PC-9 (cell line): ENCODE results near the gene CDY2B. TPM values are rescaled to one million over a fixed set of nuclear protein-coding genes. Genes with fewer than 3 reads are reported as not detected.
"Not testable (repeated sequence)": the region's sequence is repeated elsewhere in the genome, so short reads cannot be mapped to it uniquely, and the experiment has no call there.

ENCODE experiments used
- Bru-seq: library from RNA; stranded (reverse); fragments of 400-500 nt; gene quantifications from one replicate; lab custom pipeline; 2021; lab: Mats Ljungman, UMichigan
- BruChase-seq, 2 experiments: library from RNA; stranded (reverse); fragments of 400-500 nt; gene quantifications; one replicate each; lab custom pipeline; 2021; lab: Mats Ljungman, UMichigan
- BruUV-seq: library from RNA; stranded (reverse); fragments of 400-500 nt; replicated peaks from 2 replicates; lab custom pipeline; 2021; lab: Mats Ljungman, UMichigan
- CTCF ChIA-PET: fragments of 300-600 bp; sonication (Branson Sonifier 250); formaldehyde crosslinking; loops from one replicate; lab custom pipeline; 2022; ENCODE audit warnings: antibody characterized with exemption; lab: Charles Lee
- POLR2A ChIA-PET: fragments of 300-600 bp; sonication (Branson Sonifier 250); formaldehyde crosslinking; loops from one replicate; lab custom pipeline; 2022; ENCODE audit warnings: antibody characterized with exemption; ENCODE audit not compliant: unreplicated experiment; lab: Charles Lee
- DNase-seq, 2 experiments: peaks; one replicate each; pipeline versions ENCODE4 v3.0.0 to v3.0.0-alpha.2; 2015 to 2022; ENCODE audit warnings: mixed read lengths in 1 of 2
- H2AFZ ChIP-seq: fragments of 200-600 bp; sonication (generic); 2 replicates; pipeline ENCODE4 v1.8.1; 2017; ENCODE audit warnings: antibody characterized with exemption
- H3F3A ChIP-seq: fragments of 200-600 bp; sonication (generic); 2 replicates; pipeline ENCODE4 v1.8.1; 2017; ENCODE audit warnings: antibody characterized with exemption, mild to moderate bottlenecking, low read depth; ENCODE audit not compliant: insufficient read depth
- H3K27ac ChIP-seq: fragments of 200-600 bp; sonication (generic); 2 replicates; pipeline ENCODE4 v1.6.1; 2016; ENCODE audit warnings: mixed run types
- H3K27me3 ChIP-seq: fragments of 200-600 bp; sonication (generic); 2 replicates; pipeline ENCODE4 v1.6.1; 2016; ENCODE audit warnings: low read depth, mixed run types; ENCODE audit not compliant: insufficient read depth
- H3K36me3 ChIP-seq: fragments of 200-600 bp; sonication (generic); 2 replicates; pipeline ENCODE4 v1.6.1; 2016; ENCODE audit warnings: low read depth, mixed run types
- H3K4me1 ChIP-seq: fragments of 200-600 bp; sonication (generic); replicated peaks from 2 replicates; pipeline ENCODE4 v1.6.1; 2016; ENCODE audit warnings: mixed run types; ENCODE audit not compliant: insufficient read depth
- H3K4me2 ChIP-seq: fragments of 200-600 bp; sonication (generic); 2 replicates; pipeline ENCODE4 v1.6.1; 2017; ENCODE audit warnings: mixed run types
- H3K4me3 ChIP-seq: fragments of 200-600 bp; sonication (generic); 2 replicates; pipeline ENCODE4 v1.6.1; 2016; ENCODE audit warnings: mixed run types
- H3K79me2 ChIP-seq: fragments of 200-600 bp; sonication (generic); 2 replicates; pipeline ENCODE4 v1.6.1; 2017; ENCODE audit warnings: low read depth, mixed run types
- H3K9me2 ChIP-seq: fragments of 200-600 bp; sonication (generic); 2 replicates; pipeline ENCODE4 v1.8.1; 2017; ENCODE audit warnings: mild to moderate bottlenecking; ENCODE audit not compliant: insufficient read depth
- H3K9me3 ChIP-seq: fragments of 200-600 bp; sonication (generic); 2 replicates; pipeline ENCODE4 v1.8.1; 2016; ENCODE audit warnings: low read depth; ENCODE audit not compliant: insufficient read depth
- H4K20me1 ChIP-seq: fragments of 200-600 bp; sonication (generic); 2 replicates; pipeline ENCODE4 v1.8.1; 2017; ENCODE audit not compliant: insufficient read depth
- intact Hi-C: fragments of 100-400 bp; cut with micrococcal nuclease; formaldehyde crosslinking; loops from one replicate; pipeline ENCODE4 v1.10.0; 2022; ENCODE audit not compliant: unreplicated experiment
- long read RNA-seq: library from polyadenylated mRNA; stranded (forward); transcript quantifications from one replicate; pipeline ENCODE4 v2.0.0, GENCODE V29; 2022
- total RNA-seq: library from RNA; stranded (reverse); gene quantifications from 2 replicates; pipeline ENCODE4 v1.2.3, GENCODE V29; 2021

CDY2B gene, protein sequence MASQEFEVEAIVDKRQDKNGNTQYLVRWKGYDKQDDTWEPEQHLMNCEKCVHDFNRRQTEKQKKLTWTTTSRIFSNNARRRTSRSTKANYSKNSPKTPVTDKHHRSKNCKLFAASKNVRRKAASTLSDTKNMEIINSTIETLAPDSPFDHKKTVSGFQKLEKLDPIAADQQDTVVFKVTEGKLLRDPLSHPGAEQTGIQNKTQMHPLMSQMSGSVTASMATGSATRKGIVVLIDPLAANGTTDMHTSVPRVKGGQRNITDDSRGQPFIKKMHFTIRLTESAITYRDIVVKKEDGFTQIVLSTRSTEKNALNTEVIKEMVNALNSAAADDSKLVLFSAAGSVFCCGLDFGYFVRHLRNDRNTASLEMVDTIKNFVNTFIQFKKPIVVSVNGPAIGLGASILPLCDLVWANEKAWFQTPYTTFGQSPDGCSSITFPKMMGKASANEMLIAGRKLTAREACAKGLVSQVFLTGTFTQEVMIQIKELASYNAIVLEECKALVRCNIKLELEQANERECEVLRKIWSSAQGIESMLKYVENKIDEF
- total RNA-seq: not detected in 2 replicates
- Bru-seq, nascent RNA: not detected
- BruChase-seq, experiment 1, labeled RNA remaining after a 2-hour chase: not detected
- BruChase-seq, experiment 2, labeled RNA remaining after a 6-hour chase: not detected
- long read RNA-seq: 0 reads

DNA sequence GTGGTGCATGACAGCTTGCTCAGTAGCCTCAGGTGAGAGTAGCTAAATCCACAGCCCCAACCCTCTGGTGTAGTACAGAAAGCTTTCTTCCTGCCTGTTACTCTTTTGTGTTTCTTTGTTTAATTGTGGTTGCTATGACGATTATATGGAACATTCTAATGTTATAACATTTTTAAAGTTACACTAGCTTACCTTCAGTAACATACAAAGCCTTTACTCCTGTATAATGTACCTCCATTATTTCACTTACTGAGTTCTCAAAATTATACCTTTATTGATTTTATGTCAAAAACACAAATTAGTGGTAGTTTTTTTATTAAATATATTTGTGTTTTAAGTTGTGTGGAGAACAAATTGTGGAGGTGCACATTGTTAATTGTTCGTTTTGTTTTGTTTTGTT, at the start of gene CDY2B:
TSS of gene CDY2B (minus strand) at position 101 of the 400 bp plus-strand sequence. CDS start 328 bp downstream, outside the sequence.
- intact Hi-C loops, H4K20me1 ChIP-seq, H2AFZ ChIP-seq, CTCF ChIA-PET, H3K79me2 ChIP-seq, H3K4me1 ChIP-seq, H3K27me3 ChIP-seq, POLR2A ChIA-PET, H3K9me2 ChIP-seq, H3K36me3 ChIP-seq, H3K27ac ChIP-seq, DNase-seq, H3K4me2 ChIP-seq, H3K4me3 ChIP-seq, H3K9me3 ChIP-seq, H3F3A ChIP-seq, BruUV-seq: not testable (repeated sequence)

DNA sequence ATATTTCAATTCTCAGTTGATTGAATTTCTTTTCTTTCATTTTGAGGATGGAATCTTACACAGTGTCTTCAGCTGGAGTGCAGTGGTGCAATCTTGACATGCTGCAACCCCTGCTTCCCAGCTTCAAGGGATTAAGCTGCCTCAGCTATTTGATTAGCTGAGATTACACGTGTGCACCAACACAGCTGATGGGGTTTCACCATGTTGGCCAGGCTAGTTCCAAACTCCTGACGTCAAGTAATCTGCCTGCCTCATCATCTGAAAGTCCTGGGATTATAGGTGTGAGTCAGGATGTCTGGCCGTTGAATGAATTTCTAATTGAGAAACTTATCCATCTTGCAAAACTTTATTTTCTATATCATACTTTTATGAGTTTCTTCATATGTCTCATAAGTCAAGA, 28.0 kb upstream of the CDY2B start:
- H3F3A ChIP-seq, H4K20me1 ChIP-seq, H3K9me2 ChIP-seq, CTCF ChIA-PET, H3K4me1 ChIP-seq, H3K27me3 ChIP-seq, intact Hi-C loops, H3K79me2 ChIP-seq, H3K36me3 ChIP-seq, H2AFZ ChIP-seq, H3K4me3 ChIP-seq, H3K9me3 ChIP-seq, POLR2A ChIA-PET, H3K27ac ChIP-seq, DNase-seq, BruUV-seq, H3K4me2 ChIP-seq: not testable (repeated sequence)

DNA sequence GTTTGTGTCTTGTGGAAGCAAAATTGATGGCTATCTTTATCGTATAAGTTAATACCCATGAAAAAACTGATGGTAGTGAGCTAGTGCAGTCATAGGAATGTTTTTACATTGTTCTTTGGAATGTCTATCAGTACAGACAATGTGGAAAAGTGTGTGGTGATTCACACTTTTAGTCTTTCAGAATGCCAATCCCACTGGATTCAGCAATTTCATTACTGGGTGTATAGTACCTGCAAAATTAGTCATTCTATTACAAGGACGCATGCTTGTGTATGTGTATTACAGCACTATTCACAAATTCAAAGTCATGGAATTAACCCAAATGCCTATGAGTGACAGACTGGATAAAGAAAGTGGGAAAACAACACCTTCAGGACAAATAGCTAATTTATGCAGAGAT, 27.3 kb upstream of the CDY2B start:
- H3K36me3 ChIP-seq, DNase-seq, H3F3A ChIP-seq, H3K9me2 ChIP-seq, H3K79me2 ChIP-seq, H3K4me3 ChIP-seq, POLR2A ChIA-PET, BruUV-seq, H4K20me1 ChIP-seq, H3K27me3 ChIP-seq, CTCF ChIA-PET, H2AFZ ChIP-seq, H3K4me1 ChIP-seq, H3K27ac ChIP-seq, H3K4me2 ChIP-seq, intact Hi-C loops, H3K9me3 ChIP-seq: not testable (repeated sequence)

DNA sequence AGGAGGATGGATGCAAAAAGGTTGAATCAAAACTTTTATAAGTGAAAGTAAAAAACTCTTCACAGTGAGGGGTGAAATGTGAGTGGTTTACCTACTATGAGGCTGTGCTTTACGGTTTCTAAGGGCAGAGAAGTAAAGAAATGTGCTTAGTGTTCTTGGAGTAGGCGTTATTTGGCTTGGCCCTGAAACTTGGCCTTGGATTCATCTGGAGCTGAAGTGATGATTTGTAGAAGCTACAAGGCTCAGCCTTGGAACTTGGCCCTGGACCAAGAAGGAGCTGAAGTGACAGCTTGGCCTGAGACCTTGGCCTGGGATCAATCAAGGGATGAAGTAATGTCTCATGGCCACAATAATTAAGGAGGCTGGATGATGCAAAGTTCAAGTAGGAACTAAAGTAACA, 1.7 kb upstream of the CDY2B start:
- H3F3A ChIP-seq, H4K20me1 ChIP-seq, CTCF ChIA-PET, H3K4me1 ChIP-seq, H3K9me3 ChIP-seq, H3K79me2 ChIP-seq, H3K36me3 ChIP-seq, H3K27ac ChIP-seq, H3K9me2 ChIP-seq, BruUV-seq, POLR2A ChIA-PET, H3K4me2 ChIP-seq, H2AFZ ChIP-seq, H3K27me3 ChIP-seq, DNase-seq, intact Hi-C loops, H3K4me3 ChIP-seq: not testable (repeated sequence)

DNA sequence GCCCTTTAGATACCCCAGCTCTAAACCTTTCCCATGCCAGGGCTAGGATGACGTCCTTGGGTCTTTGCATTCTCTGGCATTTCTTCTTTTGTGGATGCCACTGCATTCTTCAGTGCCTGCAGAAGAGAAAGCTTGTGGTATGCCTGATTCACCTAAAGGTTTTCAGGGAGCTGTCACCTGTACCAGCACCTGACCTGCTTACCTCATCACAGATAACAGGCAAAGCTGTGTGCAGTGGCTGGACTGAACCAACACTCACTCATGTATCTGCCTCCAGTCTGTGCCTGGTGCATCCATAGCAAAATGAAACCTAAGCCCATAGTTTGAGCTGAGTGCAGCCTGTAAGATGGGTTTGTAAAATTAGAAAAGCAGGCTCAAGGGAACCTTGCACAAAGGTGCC, 3.3 kb downstream of the CDY2B start:
- intact Hi-C loops, H4K20me1 ChIP-seq, H3K9me2 ChIP-seq, H3F3A ChIP-seq, H3K36me3 ChIP-seq, H3K4me1 ChIP-seq, H3K27ac ChIP-seq, H3K79me2 ChIP-seq, POLR2A ChIA-PET, H3K9me3 ChIP-seq, H3K27me3 ChIP-seq, H2AFZ ChIP-seq, CTCF ChIA-PET, H3K4me3 ChIP-seq, DNase-seq, H3K4me2 ChIP-seq, BruUV-seq: not testable (repeated sequence)

DNA sequence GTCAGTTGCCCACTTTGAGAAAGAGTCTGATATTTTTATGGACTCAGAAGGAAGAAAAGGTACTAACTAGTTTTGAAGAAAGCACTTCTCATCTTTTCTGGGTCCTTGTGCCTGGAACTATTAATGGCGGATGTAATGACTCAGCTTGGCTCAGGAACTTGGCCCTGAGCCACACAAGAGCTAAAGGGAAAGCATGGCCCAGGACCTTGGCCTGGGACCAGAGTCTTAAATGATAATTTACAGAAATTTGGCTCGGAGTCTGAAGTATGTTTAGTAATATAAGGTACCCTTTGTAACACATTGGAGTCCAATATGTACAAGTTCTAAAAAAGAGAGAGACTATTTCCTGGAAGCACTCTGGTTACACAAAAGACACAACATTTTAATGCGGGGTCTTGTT, 4.6 kb downstream of the CDY2B start:
- H3F3A ChIP-seq, BruUV-seq, H4K20me1 ChIP-seq, POLR2A ChIA-PET, DNase-seq, CTCF ChIA-PET, H3K4me1 ChIP-seq, H3K27ac ChIP-seq, H3K79me2 ChIP-seq, H3K36me3 ChIP-seq, intact Hi-C loops, H2AFZ ChIP-seq, H3K27me3 ChIP-seq, H3K9me3 ChIP-seq, H3K4me3 ChIP-seq, H3K4me2 ChIP-seq, H3K9me2 ChIP-seq: not testable (repeated sequence)

DNA sequence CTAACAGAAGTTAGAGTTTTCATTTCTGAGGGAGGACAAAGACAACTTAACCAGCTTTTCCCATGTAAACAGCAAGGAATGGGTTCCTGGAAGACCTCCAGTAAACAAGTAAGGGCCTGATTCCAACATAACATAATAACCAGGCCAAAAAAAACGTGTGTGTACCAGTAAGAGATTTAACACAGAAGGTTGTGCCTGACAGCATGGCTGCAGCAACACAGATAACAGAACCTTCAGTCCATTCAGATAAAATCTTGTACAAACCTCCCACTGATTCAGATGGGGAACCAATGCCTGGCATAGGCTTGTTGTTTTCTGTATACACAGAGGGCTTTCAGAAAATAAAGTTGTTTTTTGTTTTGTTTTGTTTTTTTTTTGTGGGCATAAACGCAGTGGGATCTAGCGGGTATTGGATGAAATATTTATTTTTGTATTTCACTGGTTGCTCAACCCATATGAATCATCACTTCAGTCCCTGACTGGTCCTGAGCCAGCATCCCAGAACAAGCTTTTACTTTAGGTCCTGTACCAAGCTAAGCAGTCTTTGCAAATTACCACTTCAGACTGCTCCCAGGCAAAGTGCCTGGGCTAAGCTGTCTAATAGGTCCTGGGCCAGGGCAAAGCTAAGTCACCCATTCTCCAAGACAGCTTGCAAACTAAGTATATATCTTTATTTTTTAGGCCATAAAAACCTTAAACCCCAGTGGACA, 8.7 kb downstream of the CDY2B start:
- CTCF ChIA-PET, H3K9me3 ChIP-seq, H3K9me2 ChIP-seq, H2AFZ ChIP-seq, H3K4me2 ChIP-seq, POLR2A ChIA-PET, H3K27ac ChIP-seq, H3K27me3 ChIP-seq, BruUV-seq, H3K79me2 ChIP-seq, H4K20me1 ChIP-seq, intact Hi-C loops, H3K4me3 ChIP-seq, H3K4me1 ChIP-seq, H3K36me3 ChIP-seq, DNase-seq, H3F3A ChIP-seq: not testable (repeated sequence)
